Stimulated activated CD4-positive, alpha-beta T cell treated with anti-CD3 and anti-CD28 coated beads, Interleukin-1b, Interleukin-23, amount 100 ng/mL, for 4 hours (primary cell): ENCODE data around the gene LMTK2.

Experiments
- DNase-seq, 2 donors: peaks; one replicate each; pipeline ENCODE4 v3.0.0-alpha.2; 2020; ENCODE audit warnings: low read depth in 2 of 2

The LMTK2 gene

GRCh38 chr7:98175260-98175940 lies 68.7 kb downstream of the LMTK2 start:
- DNase-seq, result no peak

GRCh38 chr7:98177553-98177952 lies 70.9 kb downstream of the LMTK2 start:
- DNase-seq, result no peak

DNA sequence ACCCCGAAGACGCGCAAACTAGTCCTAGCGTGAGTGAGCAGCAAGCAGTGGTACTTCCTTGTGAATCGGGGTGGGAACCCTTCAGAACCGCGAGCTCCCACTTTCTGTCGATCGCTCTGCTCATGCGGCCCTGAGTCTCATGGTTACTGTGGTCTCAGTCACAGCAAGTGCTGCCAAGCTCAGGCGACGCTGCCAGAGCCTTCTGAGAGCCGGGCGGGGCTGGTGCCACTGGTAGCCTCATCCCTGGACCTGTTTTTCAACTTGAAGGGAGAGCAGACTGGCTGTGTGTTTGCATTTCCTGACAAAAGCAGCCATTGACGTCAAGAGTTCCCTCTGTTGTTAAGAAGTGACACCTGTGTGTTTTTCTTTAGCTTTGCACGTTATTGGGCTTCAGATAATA lies 71.7 kb downstream of the LMTK2 start:
- no peak for DNase-seq

GRCh38 chr7:98178762-98179490 lies 72.3 kb downstream of the LMTK2 start:
- no peak for DNase-seq

DNA sequence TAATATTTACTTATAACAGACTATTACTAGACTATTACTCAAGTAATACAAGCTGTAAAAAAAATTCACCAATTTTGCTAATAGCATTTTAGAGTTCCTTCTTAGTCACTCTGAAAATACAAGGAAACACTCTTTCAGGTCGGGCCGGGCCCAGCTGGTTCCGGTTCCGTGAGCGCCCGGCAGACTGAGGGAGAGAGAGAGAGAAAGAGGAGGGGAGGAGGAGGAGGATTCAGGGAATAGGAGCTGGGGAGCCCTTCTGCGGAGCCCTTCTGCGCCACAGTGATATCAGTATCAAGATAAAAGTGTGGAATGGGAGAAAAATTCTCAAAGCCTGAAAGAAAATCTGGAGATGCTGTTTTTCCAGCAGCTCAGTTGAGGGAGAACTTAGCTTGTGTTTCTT lies 74.1 kb downstream of the LMTK2 start:
- no peak for DNase-seq

DNA sequence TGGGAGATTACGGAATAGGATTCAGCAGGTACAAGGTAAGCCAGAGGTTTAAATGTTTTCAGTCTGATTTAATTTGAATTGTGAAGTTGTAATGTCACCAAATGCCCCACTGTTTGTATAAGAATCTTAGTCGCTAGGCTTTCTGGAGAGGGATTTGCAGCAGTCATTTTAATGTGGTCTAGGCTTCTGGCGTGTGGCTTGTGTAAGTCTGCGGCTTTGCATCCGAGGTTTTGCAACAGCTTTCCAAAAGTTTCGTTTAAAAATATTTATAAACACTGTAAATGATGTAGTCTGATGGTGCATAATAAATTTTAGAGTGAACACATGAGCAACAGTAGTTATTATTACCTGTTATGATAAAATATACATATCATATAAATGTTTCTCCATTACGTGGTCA lies 78.4 kb downstream of the LMTK2 start:
- no peak for DNase-seq

DNA sequence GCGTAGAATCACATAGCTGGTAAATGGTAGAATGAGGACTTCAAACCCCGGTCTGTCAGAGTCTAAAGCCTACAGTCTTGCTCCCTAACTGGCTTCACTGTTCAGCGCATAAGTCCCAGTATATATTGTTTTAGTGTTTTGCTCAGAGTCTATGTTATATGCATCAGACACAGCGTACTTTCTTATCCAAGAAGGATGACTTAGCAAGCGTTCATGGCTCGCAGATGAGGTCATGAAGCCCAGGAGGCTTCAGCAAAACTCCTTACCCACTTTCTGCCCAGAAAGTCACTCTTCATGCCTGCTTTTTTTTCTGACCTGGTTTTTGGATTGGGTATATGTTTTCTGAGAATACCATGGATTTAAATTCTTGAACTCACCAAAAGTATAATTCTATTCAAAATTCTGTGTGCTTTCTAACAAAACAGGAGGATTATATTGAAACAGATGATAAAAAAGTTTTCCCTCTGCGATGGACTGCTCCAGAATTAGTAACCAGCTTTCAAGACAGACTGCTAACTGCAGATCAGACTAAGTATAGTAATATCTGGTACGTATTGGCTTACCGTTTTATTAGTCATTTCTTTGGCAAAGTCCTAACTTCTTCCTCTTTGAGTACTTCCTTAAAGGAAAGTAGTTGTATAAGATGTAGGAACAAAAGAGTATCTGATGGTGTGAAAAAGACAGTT lies 79.9 kb downstream of the LMTK2 start:
- DNase-seq, result no peak

DNA sequence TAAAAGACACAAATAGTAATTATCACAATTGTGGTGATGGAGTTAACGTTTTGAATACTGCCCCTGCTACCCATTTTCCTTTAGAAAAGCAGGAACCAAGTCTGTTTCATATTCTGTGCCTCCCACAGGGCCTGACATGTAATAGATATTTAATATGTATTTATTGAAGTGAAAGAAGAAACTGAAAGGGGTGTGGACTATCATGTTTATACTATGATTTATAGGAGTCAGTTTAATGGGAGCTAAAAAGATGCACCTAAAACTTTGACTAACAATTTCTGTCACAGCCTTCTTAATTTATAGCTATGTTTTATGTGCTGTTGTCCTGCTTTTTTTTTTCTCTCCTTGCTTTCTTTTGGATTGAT lies 80.5 kb downstream of the LMTK2 start:
- DNase-seq, result no peak

GRCh38 chr7:98189559-98189958 lies 82.9 kb downstream of the LMTK2 start:
- DNase-seq, result no peak

DNA sequence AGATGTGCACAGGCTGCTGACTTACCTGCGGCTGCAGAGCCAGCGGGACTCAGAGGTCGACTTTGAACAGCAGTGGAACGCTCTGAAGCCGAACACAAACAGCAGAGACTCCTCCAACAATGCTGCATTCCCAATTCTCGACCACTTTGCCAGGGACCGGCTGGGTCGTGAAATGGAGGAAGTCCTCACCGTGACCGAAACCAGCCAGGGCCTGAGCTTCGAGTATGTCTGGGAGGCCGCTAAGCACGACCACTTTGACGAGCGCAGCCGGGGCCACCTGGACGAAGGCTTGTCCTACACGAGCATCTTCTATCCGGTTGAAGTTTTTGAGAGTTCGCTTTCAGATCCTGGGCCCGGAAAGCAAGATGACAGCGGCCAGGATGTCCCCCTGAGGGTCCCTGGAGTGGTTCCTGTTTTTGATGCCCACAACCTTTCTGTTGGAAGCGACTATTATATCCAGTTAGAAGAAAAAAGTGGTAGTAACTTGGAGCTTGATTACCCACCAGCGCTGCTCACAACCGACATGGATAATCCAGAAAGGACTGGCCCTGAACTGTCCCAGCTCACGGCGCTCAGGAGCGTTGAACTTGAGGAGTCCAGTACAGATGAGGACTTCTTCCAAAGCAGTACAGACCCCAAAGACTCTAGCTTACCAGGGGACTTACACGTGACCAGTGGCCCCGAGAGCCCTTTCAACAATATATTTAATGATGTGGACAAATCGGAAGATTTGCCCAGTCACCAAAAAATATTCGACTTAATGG lies 85.2 kb downstream of the LMTK2 start:
- DNase-seq, result no peak

- no peak for DNase-seq
These were observed 86.3 kb downstream of the LMTK2 start for GRCh38 chr7:98192781-98193457.

GRCh38 chr7:98193474-98194180 lies 87.0 kb downstream of the LMTK2 start:
- DNase-seq, result no peak

DNA sequence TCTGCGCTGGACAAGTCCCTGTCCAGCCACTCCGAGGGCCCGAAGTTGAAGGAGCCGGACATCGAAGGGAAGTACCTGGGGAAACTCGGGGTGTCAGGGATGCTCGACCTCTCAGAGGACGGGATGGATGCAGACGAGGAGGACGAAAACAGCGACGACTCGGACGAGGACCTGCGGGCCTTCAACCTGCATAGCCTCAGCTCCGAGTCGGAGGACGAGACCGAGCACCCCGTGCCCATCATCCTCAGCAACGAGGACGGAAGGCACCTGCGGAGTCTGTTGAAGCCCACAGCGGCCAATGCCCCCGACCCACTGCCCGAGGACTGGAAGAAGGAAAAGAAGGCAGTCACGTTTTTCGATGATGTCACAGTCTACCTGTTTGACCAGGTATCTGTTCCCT lies 87.5 kb downstream of the LMTK2 start:
- DNase-seq, result no peak

- DNase-seq, result no peak
These were observed 88.2 kb downstream of the LMTK2 start for GRCh38 chr7:98194672-98195457.

DNA sequence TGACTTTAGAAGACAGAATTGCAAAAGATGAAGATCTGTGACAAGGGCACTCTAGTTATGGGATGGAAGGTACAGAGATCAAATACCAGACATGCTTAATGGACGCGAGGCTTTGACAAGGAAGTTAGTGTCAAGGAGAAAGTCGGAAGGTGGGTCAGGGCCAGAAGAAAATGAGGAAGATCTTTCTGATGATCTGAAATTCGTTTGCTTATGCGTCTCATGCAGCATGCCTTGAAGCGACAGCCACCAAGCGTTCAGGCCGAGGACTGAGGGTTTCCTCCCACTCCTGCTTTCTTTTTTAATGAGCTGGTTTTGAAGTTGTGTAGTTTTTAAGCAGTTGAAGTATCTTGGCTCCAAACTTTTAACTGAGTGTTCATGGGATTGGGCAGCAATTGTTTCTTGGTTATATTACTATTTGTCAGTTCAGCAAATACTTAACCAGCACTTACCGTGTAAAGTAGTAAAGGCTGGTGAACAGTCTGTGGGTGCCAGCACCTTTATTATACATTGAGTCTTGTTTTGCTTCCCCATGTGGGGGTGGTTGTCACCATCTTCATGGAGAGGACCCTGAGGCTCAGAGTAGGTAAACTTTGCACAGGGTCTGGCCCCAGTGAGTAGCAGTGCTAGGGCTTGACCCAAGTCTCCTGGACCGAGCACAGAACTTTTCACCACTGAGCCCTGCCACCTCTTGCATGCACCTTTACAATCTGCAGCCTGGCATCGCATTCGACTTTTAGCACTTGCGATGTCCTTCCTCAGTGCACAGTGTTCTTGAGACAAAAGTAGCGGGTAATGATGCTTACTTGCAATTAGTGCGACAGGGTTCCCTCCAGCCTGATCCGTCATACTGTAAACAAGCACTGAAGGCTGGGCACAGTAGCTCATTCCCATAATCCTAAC lies 90.3 kb downstream of the LMTK2 start:
- no peak for DNase-seq

GRCh38 chr7:98199131-98199530 lies 92.5 kb downstream of the LMTK2 start:
- DNase-seq, result no peak

- no peak for DNase-seq
These were observed 93.7 kb downstream of the LMTK2 start for GRCh38 chr7:98200364-98200763.

DNA sequence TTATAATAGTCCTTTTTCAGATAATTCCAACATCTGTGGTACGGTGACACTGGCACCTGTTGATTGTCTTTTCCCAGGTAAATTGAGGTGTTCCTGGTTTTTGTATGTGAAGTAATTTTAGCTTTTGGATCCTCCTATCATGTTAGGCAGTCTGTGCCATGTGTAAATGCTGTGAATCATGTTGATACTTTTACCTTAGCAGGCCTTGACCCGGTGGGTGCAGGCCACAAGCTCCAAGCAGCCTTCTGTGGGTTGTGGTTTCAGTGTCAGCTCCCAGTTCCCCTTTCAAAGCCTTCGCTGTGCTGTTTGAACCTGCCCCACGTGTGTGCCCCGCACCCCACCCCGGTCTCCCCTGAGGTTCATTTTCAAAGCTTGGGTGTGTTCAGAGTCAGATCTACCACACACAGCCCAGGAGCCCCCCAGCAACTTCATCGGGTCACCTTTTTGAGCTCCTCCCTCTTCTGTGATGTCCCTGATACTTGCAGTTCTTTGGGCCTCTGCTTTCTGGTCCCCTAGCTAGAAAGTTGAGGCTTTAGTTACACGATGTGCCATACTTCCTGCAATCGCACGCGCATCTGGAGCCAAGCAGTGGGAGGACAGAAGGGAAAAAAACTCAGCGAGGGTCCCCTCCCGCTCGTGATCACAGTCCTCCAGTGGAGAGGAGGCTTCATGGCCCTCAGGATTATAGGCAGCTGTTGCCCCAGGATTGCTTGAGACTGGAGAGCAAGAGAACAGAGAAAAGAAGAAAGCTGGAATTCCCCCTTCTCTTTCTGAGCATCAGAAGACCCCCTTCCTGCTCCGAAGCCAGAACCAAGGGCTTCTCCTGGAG lies 95.9 kb downstream of the LMTK2 start:
- DNase-seq, result peak; percentile 34 to 40
